Measurements from ENCODE around the gene HSF5.
A peak's percentile ranks its signal among the peaks of the same experiment; 100 is the strongest.

Gene HSF5

DNA sequence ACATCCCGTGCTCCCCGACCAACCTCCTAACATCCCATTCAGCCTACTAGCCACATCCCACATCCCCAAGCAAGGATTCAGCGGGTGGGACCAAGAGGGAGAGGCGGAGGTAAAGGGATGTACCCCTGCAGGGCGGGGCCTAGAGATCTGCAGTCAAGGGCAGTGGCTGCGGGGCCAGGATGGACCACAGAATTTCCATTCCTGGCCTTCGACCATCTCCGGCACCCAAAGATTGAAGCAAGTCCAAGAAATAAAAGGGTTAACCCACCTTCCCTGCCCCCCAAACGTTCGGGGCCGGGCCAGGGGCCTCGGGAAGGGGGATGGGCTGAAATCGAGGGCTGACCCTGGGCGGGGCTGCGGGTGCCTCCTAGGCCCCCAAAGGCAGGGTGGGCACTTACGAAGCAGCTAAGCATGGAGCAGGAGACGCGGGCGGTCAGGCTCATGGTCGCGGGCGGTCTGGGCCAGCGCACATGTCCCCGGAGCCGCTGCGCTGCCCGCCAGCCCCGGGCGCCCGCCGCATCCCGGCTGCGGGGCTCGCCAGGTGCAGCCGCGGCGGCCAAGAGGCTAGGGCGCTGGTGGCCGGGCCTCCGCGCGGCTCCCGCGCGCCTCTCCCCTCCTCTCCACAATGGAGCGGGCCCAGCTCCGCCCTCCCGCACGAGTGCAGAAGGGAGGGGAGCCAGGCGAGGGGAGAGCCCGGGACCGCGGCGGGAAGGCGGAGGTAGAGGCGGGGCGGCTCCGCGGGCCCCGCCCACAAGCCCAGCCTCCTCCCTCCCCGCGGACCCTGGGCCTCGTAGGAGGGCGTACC is 26.0 kb upstream of the HSF5 start, which contains the start of gene MTMR4:
Gene MTMR4 (minus strand): TSS at position 674 of the 805 bp plus-strand sequence. CDS start 231 bp downstream, at position 443.
- peak within 1 kb of the TSS; percentile 79 for H3K4me3 ChIP-seq
- peak within 1 kb of the TSS; percentile 80 for H3K9ac ChIP-seq (ENCODE audit: insufficient read length)
- DNase-seq (ENCODE audit: low read depth, low spot score): no peak
- H3K9me3 ChIP-seq (ENCODE audit: low read depth, low read length): no peaks in the 10 kb centered on the region
- TF ChIP-seq EZH2 (IDR thresholded peaks at IDR 0.05): no peak
- peak; percentile 61 for TF ChIP-seq POLR2AphosphoS5 (IDR thresholded peaks at IDR 0.05; ENCODE audit: borderline replicate concordance, low read depth, low read length)
- TF ChIP-seq FOXP2 (optimal IDR thresholded peaks at IDR 0.05; ENCODE audit: control extremely low read depth, extremely low read length, insufficient read depth): no peak
- H3K27ac ChIP-seq: peak within 1 kb of the TSS; percentile 21; the same call in 1 of the 2 replicates
- H3K36me3 ChIP-seq (ENCODE audit: insufficient read depth, low read length): peaks cover 37% of the 10 kb centered on the region

- DNase-seq (ENCODE audit: low read depth, low spot score): no peak
- Histone ChIP-seq H3K9me3 (ENCODE audit: low read depth, low read length) (no peaks in the 10 kb centered on the region), H3K27ac (no peak overlapping the region), H3K9ac (ENCODE audit: insufficient read length) (peak overlapping the region; percentile 80), H3K4me3 (peak overlapping the region; percentile 79), H3K36me3 (ENCODE audit: insufficient read depth, low read length) (peaks cover 44% of the 10 kb centered on the region)
- no peak for TF ChIP-seq POLR2AphosphoS5 (IDR thresholded peaks at IDR 0.05; ENCODE audit: borderline replicate concordance, low read depth, low read length)
Observed at GRCh38 chr17:58513267-58513964, 25.2 kb upstream of the HSF5 start.

- no peak for DNase-seq (ENCODE audit: low read depth, low spot score)
- TF ChIP-seq FOXP2 (optimal IDR thresholded peaks at IDR 0.05; ENCODE audit: control extremely low read depth, extremely low read length, insufficient read depth) (no peak), EZH2 (IDR thresholded peaks at IDR 0.05) (no peak), POLR2AphosphoS5 (IDR thresholded peaks at IDR 0.05; ENCODE audit: borderline replicate concordance, low read depth, low read length) (no peak)
- Histone ChIP-seq H3K9ac (ENCODE audit: insufficient read length) (no peak overlapping the region), H3K27ac (no peak overlapping the region), H3K9me3 (ENCODE audit: low read depth, low read length) (no peaks in the 10 kb centered on the region), H3K36me3 (ENCODE audit: insufficient read depth, low read length) (peaks cover 68% of the 10 kb centered on the region), H3K4me3 (no peak overlapping the region)
Observed at GRCh38 chr17:58510075-58510474, 21.9 kb upstream of the HSF5 start.

GRCh38 chr17:58508341-58509067 is 20.3 kb upstream of the HSF5 start:
- DNase-seq (ENCODE audit: low read depth, low spot score): no peak
- Histone ChIP-seq H3K9me3 (ENCODE audit: low read depth, low read length) (no peaks in the 10 kb centered on the region), H3K4me3 (no peak overlapping the region), H3K27ac (no peak overlapping the region), H3K9ac (ENCODE audit: insufficient read length) (no peak overlapping the region), H3K36me3 (ENCODE audit: insufficient read depth, low read length) (peaks cover 82% of the 10 kb centered on the region)
- TF ChIP-seq FOXP2 (optimal IDR thresholded peaks at IDR 0.05; ENCODE audit: control extremely low read depth, extremely low read length, insufficient read depth) (no peak), POLR2AphosphoS5 (IDR thresholded peaks at IDR 0.05; ENCODE audit: borderline replicate concordance, low read depth, low read length) (no peak), EZH2 (IDR thresholded peaks at IDR 0.05) (no peak)

DNA sequence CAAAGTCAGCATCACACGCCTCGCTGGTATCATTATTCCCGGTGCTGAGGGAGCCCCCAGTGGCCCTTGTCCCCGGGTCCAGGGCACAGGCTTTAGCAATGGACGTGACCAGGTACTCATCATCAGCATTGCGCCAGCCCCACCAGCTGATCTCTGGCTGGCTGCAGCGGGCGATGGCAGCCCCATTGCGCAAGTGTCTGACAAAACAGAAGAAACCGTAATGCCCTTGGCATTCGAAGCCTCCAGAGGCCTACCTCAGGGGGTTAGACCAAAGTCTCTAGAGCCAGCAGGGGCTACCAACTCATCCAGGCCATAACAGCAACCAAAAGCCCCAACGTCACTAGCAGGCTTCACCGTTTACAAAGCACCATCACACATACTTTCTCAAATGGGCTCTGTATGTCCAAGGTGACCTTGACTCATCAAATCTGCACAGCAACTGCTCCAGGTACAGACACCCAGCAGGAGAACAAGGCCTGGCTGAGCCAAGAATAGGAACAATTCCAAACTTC is 19.0 kb upstream of the HSF5 start:
- no peak for DNase-seq (ENCODE audit: low read depth, low spot score)
- Histone ChIP-seq H3K9me3 (ENCODE audit: low read depth, low read length) (no peaks in the 10 kb centered on the region), H3K36me3 (ENCODE audit: insufficient read depth, low read length) (peaks cover 86% of the 10 kb centered on the region), H3K4me3 (no peak overlapping the region), H3K27ac (no peak overlapping the region), H3K9ac (ENCODE audit: insufficient read length) (no peak overlapping the region)
- TF ChIP-seq EZH2 (IDR thresholded peaks at IDR 0.05) (no peak), POLR2AphosphoS5 (IDR thresholded peaks at IDR 0.05; ENCODE audit: borderline replicate concordance, low read depth, low read length) (no peak), FOXP2 (optimal IDR thresholded peaks at IDR 0.05; ENCODE audit: control extremely low read depth, extremely low read length, insufficient read depth) (no peak)

- no peak for DNase-seq (ENCODE audit: low read depth, low spot score)
- Histone ChIP-seq H3K36me3 (ENCODE audit: insufficient read depth, low read length) (peaks cover 79% of the 10 kb centered on the region), H3K9me3 (ENCODE audit: low read depth, low read length) (no peaks in the 10 kb centered on the region), H3K9ac (ENCODE audit: insufficient read length) (no peak overlapping the region), H3K4me3 (no peak overlapping the region), H3K27ac (no peak overlapping the region)
- no peak for TF ChIP-seq FOXP2 (optimal IDR thresholded peaks at IDR 0.05; ENCODE audit: control extremely low read depth, extremely low read length, insufficient read depth)
- no peak for TF ChIP-seq EZH2 (IDR thresholded peaks at IDR 0.05)
- TF ChIP-seq POLR2AphosphoS5 (IDR thresholded peaks at IDR 0.05; ENCODE audit: borderline replicate concordance, low read depth, low read length): no peak
Observed at GRCh38 chr17:58506354-58507080, 18.3 kb upstream of the HSF5 start.

DNA sequence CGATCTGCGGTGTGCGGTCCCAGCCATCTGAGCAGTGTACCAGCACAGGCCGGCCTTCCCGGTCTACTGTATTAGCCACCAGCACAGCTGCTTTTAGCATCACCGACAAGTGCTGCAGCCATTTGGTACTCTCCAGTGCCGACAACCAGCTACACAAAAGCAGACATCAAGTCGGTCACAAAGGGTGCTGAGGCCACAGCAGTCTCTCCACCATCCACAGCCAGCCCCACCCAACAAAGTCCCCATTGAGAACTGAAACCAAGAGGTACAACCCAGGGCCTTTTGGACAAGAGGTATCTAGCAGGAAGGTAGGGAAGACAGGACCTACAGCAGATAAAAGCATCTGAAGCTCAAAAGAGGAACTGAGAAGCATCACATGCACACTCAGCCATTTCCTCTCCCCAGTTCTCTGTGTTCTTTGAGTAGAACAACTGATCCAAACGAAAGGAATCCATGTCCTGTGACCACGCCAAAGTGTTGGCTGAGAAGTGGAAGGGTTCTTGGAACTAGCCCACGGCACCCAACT is 16.7 kb upstream of the HSF5 start:
- DNase-seq (ENCODE audit: low read depth, low spot score): no peak
- Histone ChIP-seq H3K9ac (ENCODE audit: insufficient read length) (no peak overlapping the region), H3K9me3 (ENCODE audit: low read depth, low read length) (no peaks in the 10 kb centered on the region), H3K27ac (no peak overlapping the region), H3K4me3 (no peak overlapping the region), H3K36me3 (ENCODE audit: insufficient read depth, low read length) (peaks cover 70% of the 10 kb centered on the region)
- no peak for TF ChIP-seq EZH2 (IDR thresholded peaks at IDR 0.05)
- TF ChIP-seq FOXP2 (optimal IDR thresholded peaks at IDR 0.05; ENCODE audit: control extremely low read depth, extremely low read length, insufficient read depth): no peak
- no peak for TF ChIP-seq POLR2AphosphoS5 (IDR thresholded peaks at IDR 0.05; ENCODE audit: borderline replicate concordance, low read depth, low read length)

All from SK-N-MC (cell line).